ENCODE results near the gene CLK3.
"Not testable (repeated sequence)": the region's sequence is repeated elsewhere in the genome, so short reads cannot be mapped to it uniquely, and the experiment has no call there.

Gene CLK3

GRCh38 chr15:74646480-74646879, 30.8 kb downstream of the CLK3 start:
- DNase-seq = no peak

GRCh38 chr15:74648051-74648842, 32.6 kb downstream of the CLK3 start:
- DNase-seq = no peak

- peak in 3 of 14 donors; percentile 10 to 52 (median 14) for DNase-seq
Observed at GRCh38 chr15:74651242-74651741, 35.7 kb downstream of the CLK3 start.

- DNase-seq = no peak
Observed at GRCh38 chr15:74653426-74654102, 37.9 kb downstream of the CLK3 start.

GRCh38 chr15:74655424-74655823, 39.8 kb downstream of the CLK3 start:
- DNase-seq = no peak

- peak in 5 of 14 donors; percentile 11 to 79 (median 24) for DNase-seq
Observed at GRCh38 chr15:74656935-74657535, 41.4 kb downstream of the CLK3 start.

GRCh38 chr15:74657846-74658245, 42.2 kb downstream of the CLK3 start:
- DNase-seq = no peak

GRCh38 chr15:74661280-74661679, 45.6 kb downstream of the CLK3 start:
- DNase-seq = not testable (repeated sequence)

- DNase-seq = no peak
Observed at GRCh38 chr15:74662064-74662860, 46.6 kb downstream of the CLK3 start.

- DNase-seq = no peak
Observed at GRCh38 chr15:74663303-74664027, 47.8 kb downstream of the CLK3 start.

- DNase-seq = peak in 7 of 14 donors; percentile 11 to 49 (median 28)
Observed at GRCh38 chr15:74664028-74664616, 48.5 kb downstream of the CLK3 start.

GRCh38 chr15:74664670-74665069, 49.0 kb downstream of the CLK3 start:
- no peak for DNase-seq

GRCh38 chr15:74667975-74668374, 52.3 kb downstream of the CLK3 start:
- no peak for DNase-seq

- no peak for DNase-seq
Observed at GRCh38 chr15:74669627-74670026, 54.0 kb downstream of the CLK3 start.

- DNase-seq = no peak
Observed at GRCh38 chr15:74674161-74674560, 58.5 kb downstream of the CLK3 start.

GRCh38 chr15:74676801-74677200, 61.2 kb downstream of the CLK3 start:
- DNase-seq = no peak

All from C1 segment of cervical spinal cord (tissue), 14 donors.